Bronchial epithelial cell (primary cell): ENCODE results near the gene OR10T2. TPM values are rescaled to one million over a fixed set of nuclear protein-coding genes. Genes with fewer than 3 reads are reported as not detected.

Source experiments
- DNase-seq: peaks from one replicate; pipeline ENCODE4 v3.0.0-alpha.2; 2010; ENCODE audit warnings: low read depth
- FAIRE-seq: peaks from 2 replicates; lab custom pipeline; 2011; peaks lifted over from hg19 to GRCh38; lab: Jason Lieb, UNC
- H3K27me3 ChIP-seq: 2 replicates; pipeline ENCODE4 v1.5.1; 2011; ENCODE audit warnings: low read length; ENCODE audit not compliant: control insufficient read depth, insufficient read depth
- H3K36me3 ChIP-seq: 2 replicates; pipeline ENCODE4 v1.5.1; 2011; ENCODE audit warnings: low read length; ENCODE audit not compliant: control insufficient read depth, insufficient read depth
- H3K4me3 ChIP-seq: 2 replicates; pipeline ENCODE4 v1.5.1; 2011; ENCODE audit warnings: mild to moderate bottlenecking, low read depth, low read length, control low read depth
- CTCF ChIP-seq: IDR thresholded peaks from 2 replicates; pipeline ENCODE4 v1.5.1; 2011; ENCODE audit warnings: mild to moderate bottlenecking, moderate library complexity, low read length, control low read depth, inconsistent platforms; ENCODE audit not compliant: insufficient read depth, severe bottlenecking
- total RNA-seq: library from RNA; depleted of rRNA; stranded (reverse); fragments of >200 nt; gene quantifications from 2 replicates; pipeline ENCODE4 v1.2.1, GENCODE V29; 2014

OR10T2 gene
- total RNA-seq, 1 donor from 2014 or later, result not detected

- TF ChIP-seq CTCF, result no peak
- H3K4me3 ChIP-seq, result no peak overlapping the region
- H3K36me3 ChIP-seq, result no peaks in the 10 kb centered on the region
- FAIRE-seq (no peak), DNase-seq (no peak)
- no peaks in the 10 kb centered on the region for H3K27me3 ChIP-seq
These were observed 22.9 kb upstream of the OR10T2 start for GRCh38 chr1:158422212-158422611.

- H3K27me3 ChIP-seq, result no peaks in the 10 kb centered on the region
- H3K4me3 ChIP-seq, result no peak overlapping the region
- DNase-seq, result no peak
- H3K36me3 ChIP-seq, result no peaks in the 10 kb centered on the region
- no peak for FAIRE-seq
- no peak for TF ChIP-seq CTCF
These were observed 18.3 kb upstream of the OR10T2 start for GRCh38 chr1:158417586-158417985.

- no peak for TF ChIP-seq CTCF
- FAIRE-seq (peak; percentile 28), DNase-seq (no peak)
- Histone ChIP-seq H3K4me3 (no peak overlapping the region), H3K36me3 (no peaks in the 10 kb centered on the region), H3K27me3 (no peaks in the 10 kb centered on the region)
These were observed 15.5 kb upstream of the OR10T2 start for GRCh38 chr1:158414651-158415345.

- Histone ChIP-seq H3K4me3 (no peak overlapping the region), H3K27me3 (no peaks in the 10 kb centered on the region), H3K36me3 (no peaks in the 10 kb centered on the region)
- FAIRE-seq, result no peak
- DNase-seq, result no peak
- no peak for TF ChIP-seq CTCF
These were observed 7.8 kb upstream of the OR10T2 start for GRCh38 chr1:158407092-158407491.

- no peak for TF ChIP-seq CTCF
- Histone ChIP-seq H3K4me3 (no peak overlapping the region), H3K27me3 (no peaks in the 10 kb centered on the region), H3K36me3 (no peaks in the 10 kb centered on the region)
- DNase-seq (no peak), FAIRE-seq (no peak)
These were observed 1.6 kb upstream of the OR10T2 start for GRCh38 chr1:158400871-158401270.

- no peak for TF ChIP-seq CTCF
- Histone ChIP-seq H3K4me3 (no peak overlapping the region), H3K36me3 (no peaks in the 10 kb centered on the region), H3K27me3 (no peaks in the 10 kb centered on the region)
- no peak for FAIRE-seq
- DNase-seq, result no peak
These were observed 2.6 kb downstream of the OR10T2 start for GRCh38 chr1:158396646-158397045.
